Mucosa of rectum (tissue), 2 donors: Measurements from ENCODE around the gene CAMK1D.

Experiments used
- H3K27ac ChIP-seq, 2 donors: one replicate each; pipeline ENCODE4 v1.7.0; 2013; ENCODE audit warnings: inconsistent platforms in 2 of 2, low read depth in 2 of 2, low read length in 2 of 2
- H3K27me3 ChIP-seq, 2 donors: one replicate each; pipeline ENCODE4 v1.7.0; 2013; ENCODE audit warnings: low read length in 2 of 2; ENCODE audit not compliant: control insufficient read depth in 2 of 2, insufficient read depth in 2 of 2
- H3K36me3 ChIP-seq, 2 donors: one replicate each; pipeline ENCODE4 v1.7.0; 2013; ENCODE audit warnings: low read length in 2 of 2; ENCODE audit not compliant: control insufficient read depth in 2 of 2, insufficient read depth in 2 of 2
- H3K4me1 ChIP-seq, 2 donors: one replicate each; pipeline ENCODE4 v1.7.0; 2013; ENCODE audit warnings: low read length in 2 of 2, mild to moderate bottlenecking in 1 of 2; ENCODE audit not compliant: control insufficient read depth in 2 of 2, insufficient read depth in 2 of 2
- H3K4me3 ChIP-seq, 2 donors: one replicate each; pipeline ENCODE4 v1.7.0; 2013; ENCODE audit warnings: low read length in 2 of 2
- H3K9ac ChIP-seq, 2 donors: one replicate each; pipeline ENCODE4 v1.7.0; 2013; ENCODE audit warnings: low read length in 2 of 2, low read depth in 1 of 2, mild to moderate bottlenecking in 1 of 2
- H3K9me3 ChIP-seq, 2 donors: one replicate each; pipeline ENCODE4 v1.7.0; 2013; ENCODE audit warnings: low read length in 2 of 2; ENCODE audit not compliant: control insufficient read depth in 2 of 2
- donor health status: healthy.
- donor health status: Normal muscosa, but diverticular disease.

The CAMK1D gene

DNA sequence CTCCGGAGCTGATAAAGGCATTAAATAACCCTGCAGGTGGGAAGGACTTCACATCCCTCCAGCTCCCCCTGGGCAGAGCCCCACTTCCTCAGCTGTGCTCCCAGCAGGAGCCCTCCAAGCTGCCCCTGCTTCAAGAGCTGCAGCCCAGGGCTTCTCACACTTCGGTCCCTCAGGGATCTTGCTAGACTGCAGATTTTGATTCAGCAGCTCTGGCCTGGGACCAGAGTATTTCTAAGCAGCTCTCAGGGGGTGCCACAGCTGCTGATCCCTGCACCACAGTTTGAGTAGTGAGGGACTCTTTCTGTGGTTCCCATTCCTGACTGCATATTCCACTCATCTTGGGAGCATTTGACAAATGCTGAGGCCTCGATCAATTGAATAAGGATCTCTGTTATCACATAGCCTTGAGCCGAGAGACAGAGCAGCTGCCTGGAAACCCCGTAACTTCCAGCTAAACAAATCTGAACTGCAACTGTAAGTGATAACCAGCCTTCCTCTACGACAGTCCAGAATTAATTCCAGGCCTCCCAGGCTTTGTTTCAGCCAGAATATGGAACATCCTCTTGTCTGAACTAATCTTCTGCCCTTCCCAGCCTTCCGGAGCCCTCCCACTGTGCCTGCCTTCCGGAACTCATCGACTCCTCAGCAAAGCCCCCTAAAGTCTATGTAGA, 490.7 kb downstream of the CAMK1D start:
- H3K4me1 ChIP-seq: peaks cover 0 to 4% of the 10 kb centered on the region in 2 donors
- peak overlapping the region in 1 of 2 donors; percentile 52 for H3K27ac ChIP-seq
- no peak overlapping the region for H3K9ac ChIP-seq
- no peaks in the 10 kb centered on the region for H3K9me3 ChIP-seq
- H3K4me3 ChIP-seq: no peak overlapping the region
- H3K27me3 ChIP-seq: no peaks in the 10 kb centered on the region
- no peaks in the 10 kb centered on the region for H3K36me3 ChIP-seq

- no peak overlapping the region for H3K27ac ChIP-seq
- H3K4me3 ChIP-seq: no peak overlapping the region
- no peak overlapping the region for H3K9ac ChIP-seq
- no peaks in the 10 kb centered on the region for H3K36me3 ChIP-seq
- no peaks in the 10 kb centered on the region for H3K9me3 ChIP-seq
- peaks cover 0 to 4% of the 10 kb centered on the region in 2 donors for H3K4me1 ChIP-seq
- no peaks in the 10 kb centered on the region for H3K27me3 ChIP-seq
Observed at GRCh38 chr10:12841426-12841825, 492.1 kb downstream of the CAMK1D start.

- H3K27ac ChIP-seq: no peak overlapping the region
- H3K27me3 ChIP-seq: no peaks in the 10 kb centered on the region
- no peaks in the 10 kb centered on the region for H3K36me3 ChIP-seq
Observed at GRCh38 chr10:12841826-12842225, 492.5 kb downstream of the CAMK1D start.

DNA sequence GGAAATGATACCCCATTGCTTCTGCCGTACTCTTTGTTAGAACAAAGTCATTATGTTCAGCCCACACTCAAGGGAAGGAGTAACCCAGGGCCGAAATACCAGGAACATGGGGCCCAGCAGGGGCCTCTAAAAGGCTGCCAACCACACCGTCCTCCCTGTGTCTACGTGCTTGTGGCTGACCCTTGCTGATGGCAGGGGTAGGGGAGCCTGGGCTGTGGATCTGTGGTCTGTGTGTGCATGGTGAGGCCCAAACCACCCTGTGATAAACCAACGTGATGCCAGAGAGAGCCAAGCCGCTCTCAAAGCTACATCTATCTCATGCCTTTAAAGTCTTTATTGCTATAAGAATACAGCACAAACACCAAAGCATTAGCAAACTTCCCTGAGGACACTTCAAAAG, 493.0 kb downstream of the CAMK1D start:
- Histone ChIP-seq H3K27ac (no peak overlapping the region), H3K36me3 (no peaks in the 10 kb centered on the region), H3K4me3 (no peak overlapping the region), H3K4me1 (peaks cover 0 to 4% of the 10 kb centered on the region in 2 donors), H3K9ac (no peak overlapping the region), H3K27me3 (no peaks in the 10 kb centered on the region), H3K9me3 (no peaks in the 10 kb centered on the region)

More at GRCh38 chr10:12841826-12842225, 492.5 kb downstream of the CAMK1D start:
- H3K4me3 ChIP-seq: no peak overlapping the region
- H3K4me1 ChIP-seq: peaks cover 0 to 4% of the 10 kb centered on the region in 2 donors
- no peak overlapping the region for H3K9ac ChIP-seq
- H3K9me3 ChIP-seq: no peaks in the 10 kb centered on the region

DNA sequence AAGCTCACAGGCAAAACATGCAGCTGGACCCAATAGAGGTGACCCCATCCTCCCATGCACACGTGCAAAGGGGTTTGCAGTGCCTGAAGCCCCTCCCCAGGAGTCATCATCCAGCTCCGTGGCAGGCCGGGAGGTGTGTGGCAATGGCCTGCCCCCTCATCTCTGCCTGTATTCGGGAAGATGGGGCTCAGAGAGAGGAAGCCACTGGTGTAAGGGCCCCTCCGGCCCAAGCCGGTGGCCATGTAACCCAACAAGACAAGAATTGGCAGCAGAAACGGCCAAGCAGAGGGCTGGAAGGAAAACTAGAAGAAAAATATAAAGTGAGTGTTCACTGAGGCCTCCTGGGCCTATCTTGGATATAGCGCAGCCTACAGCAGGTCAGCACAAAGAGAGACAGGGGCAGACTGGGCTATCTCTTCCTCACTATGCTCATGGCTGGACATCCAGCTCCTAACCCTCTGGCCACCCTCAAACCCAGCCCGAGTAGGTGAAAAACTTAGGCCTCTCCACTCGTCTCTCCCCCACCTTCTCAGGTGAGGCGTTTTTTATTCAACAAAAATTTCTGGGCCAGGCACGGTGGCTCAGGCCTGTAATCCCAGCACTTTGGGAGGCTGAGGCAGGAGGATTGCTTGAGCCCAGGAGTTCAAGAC, 494.1 kb downstream of the CAMK1D start:
- H3K4me1 ChIP-seq: peaks cover 0 to 4% of the 10 kb centered on the region in 2 donors
- no peaks in the 10 kb centered on the region for H3K36me3 ChIP-seq
- H3K9ac ChIP-seq: no peak overlapping the region
- no peaks in the 10 kb centered on the region for H3K9me3 ChIP-seq
- H3K27ac ChIP-seq: no peak overlapping the region
- H3K4me3 ChIP-seq: no peak overlapping the region
- H3K27me3 ChIP-seq: no peaks in the 10 kb centered on the region

- H3K36me3 ChIP-seq: no peaks in the 10 kb centered on the region
- H3K4me1 ChIP-seq: peaks cover 0 to 4% of the 10 kb centered on the region in 2 donors
- H3K27ac ChIP-seq: peak overlapping the region in 1 of 2 donors; percentile 16
- H3K9me3 ChIP-seq: no peaks in the 10 kb centered on the region
- H3K4me3 ChIP-seq: peak overlapping the region in 1 of 2 donors; percentile 39
- H3K9ac ChIP-seq: no peak overlapping the region
- H3K27me3 ChIP-seq: no peaks in the 10 kb centered on the region
Observed at GRCh38 chr10:12844811-12845483, 495.6 kb downstream of the CAMK1D start.

DNA sequence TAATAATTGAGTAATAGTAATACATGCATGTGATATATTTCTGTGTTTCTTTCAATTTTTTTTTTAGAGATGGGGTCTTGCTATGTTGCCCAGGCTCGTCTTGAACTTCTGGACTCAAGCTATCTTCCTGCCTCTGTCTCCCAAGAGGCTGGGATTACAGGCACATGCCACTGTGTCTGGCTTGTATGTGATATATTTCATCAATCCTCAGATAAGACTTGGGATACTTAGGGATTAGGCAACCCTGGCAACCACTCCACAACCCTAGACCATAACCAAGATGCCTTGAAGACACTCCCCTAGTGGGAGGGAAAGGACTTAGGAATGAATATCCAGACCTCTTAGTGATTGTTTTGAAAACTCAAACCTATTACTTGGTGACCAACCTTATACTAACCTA, 497.4 kb downstream of the CAMK1D start:
- H3K27ac ChIP-seq: no peak overlapping the region
- no peaks in the 10 kb centered on the region for H3K27me3 ChIP-seq
- no peaks in the 10 kb centered on the region for H3K36me3 ChIP-seq
- peaks cover 0 to 4% of the 10 kb centered on the region in 2 donors for H3K4me1 ChIP-seq
- no peak overlapping the region for H3K4me3 ChIP-seq
- H3K9me3 ChIP-seq: no peaks in the 10 kb centered on the region
- H3K9ac ChIP-seq: no peak overlapping the region

GRCh38 chr10:12847361-12847975, 498.1 kb downstream of the CAMK1D start:
- H3K27me3 ChIP-seq: no peaks in the 10 kb centered on the region
- H3K4me3 ChIP-seq: no peak overlapping the region
- H3K9me3 ChIP-seq: no peaks in the 10 kb centered on the region
- no peak overlapping the region for H3K27ac ChIP-seq
- peaks cover 0 to 4% of the 10 kb centered on the region in 2 donors for H3K4me1 ChIP-seq
- H3K9ac ChIP-seq: no peak overlapping the region
- no peaks in the 10 kb centered on the region for H3K36me3 ChIP-seq

- Histone ChIP-seq H3K9me3 (no peaks in the 10 kb centered on the region), H3K27ac (no peak overlapping the region), H3K4me1 (peaks cover 0 to 4% of the 10 kb centered on the region in 2 donors), H3K27me3 (no peaks in the 10 kb centered on the region), H3K36me3 (no peaks in the 10 kb centered on the region), H3K9ac (no peak overlapping the region), H3K4me3 (no peak overlapping the region)
Observed at GRCh38 chr10:12848439-12849173, 499.3 kb downstream of the CAMK1D start.
